GM11168 (cell line): ENCODE measurements around the gene PABPN1L.
"Not testable (repeated sequence)": the region's sequence is repeated elsewhere in the genome, so short reads cannot be mapped to it uniquely, and the experiment has no call there.

Experiments
- in situ Hi-C: fragments of 300-500 bp; cut with MboI; formaldehyde crosslinking; loops from one replicate; pipeline ENCODE4 v1.12.0; 2022; ENCODE audit warnings: low sequenced_read_pairs; ENCODE audit not compliant: unreplicated experiment

PABPN1L gene

DNA sequence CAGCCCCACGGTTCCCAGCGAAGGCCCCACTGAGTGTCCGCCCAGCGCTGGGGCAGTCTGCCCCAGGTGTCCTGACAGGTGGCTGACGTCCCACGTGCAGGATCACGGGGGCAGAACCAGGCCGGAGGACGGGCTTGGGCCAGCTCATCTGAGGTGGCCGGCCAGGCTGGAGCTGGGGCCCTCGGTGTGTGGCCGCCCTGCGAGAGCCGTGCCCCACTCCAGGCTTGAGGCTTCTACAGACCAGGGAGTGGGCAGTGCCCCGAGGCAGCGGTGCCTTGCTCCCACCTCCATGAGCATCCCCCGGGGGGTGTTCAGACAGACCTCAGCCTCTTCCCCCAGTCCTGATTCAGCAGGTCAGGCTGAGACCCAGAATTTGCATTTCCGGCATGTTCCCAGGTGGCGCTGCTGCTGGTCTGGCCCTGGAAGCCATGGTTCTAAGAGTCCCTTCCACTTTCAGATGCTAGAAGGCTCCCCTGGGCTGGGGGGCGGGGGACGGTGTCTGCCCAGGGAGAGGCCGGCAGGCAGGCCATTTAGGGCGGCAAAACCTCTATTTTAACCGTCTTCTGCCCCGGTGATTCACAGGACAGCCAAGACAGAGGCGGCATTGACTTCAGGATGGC is 35.4 kb upstream of the PABPN1L start:
- in situ Hi-C loops = no loop called here

DNA sequence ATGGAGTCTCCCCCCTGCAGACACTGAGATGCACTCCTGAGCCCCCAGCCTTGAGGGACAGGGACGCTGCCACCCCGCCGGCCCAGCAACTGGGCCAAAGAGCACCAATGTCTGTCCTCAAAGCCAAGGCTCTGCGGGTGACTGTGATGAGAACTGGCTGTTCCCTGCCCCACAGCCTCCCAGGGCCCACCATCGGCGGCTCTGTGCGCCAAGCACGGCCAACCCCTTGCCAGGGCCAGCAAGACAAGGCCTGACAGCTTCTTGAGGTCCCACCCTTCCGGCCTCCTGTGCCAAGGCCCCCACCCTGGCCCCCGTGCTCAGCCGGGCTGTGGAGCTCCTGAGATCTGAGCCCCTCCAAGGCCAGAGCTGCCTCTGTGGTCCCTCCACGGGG is 34.2 kb upstream of the PABPN1L start:
- in situ Hi-C loops = no loop called here

DNA sequence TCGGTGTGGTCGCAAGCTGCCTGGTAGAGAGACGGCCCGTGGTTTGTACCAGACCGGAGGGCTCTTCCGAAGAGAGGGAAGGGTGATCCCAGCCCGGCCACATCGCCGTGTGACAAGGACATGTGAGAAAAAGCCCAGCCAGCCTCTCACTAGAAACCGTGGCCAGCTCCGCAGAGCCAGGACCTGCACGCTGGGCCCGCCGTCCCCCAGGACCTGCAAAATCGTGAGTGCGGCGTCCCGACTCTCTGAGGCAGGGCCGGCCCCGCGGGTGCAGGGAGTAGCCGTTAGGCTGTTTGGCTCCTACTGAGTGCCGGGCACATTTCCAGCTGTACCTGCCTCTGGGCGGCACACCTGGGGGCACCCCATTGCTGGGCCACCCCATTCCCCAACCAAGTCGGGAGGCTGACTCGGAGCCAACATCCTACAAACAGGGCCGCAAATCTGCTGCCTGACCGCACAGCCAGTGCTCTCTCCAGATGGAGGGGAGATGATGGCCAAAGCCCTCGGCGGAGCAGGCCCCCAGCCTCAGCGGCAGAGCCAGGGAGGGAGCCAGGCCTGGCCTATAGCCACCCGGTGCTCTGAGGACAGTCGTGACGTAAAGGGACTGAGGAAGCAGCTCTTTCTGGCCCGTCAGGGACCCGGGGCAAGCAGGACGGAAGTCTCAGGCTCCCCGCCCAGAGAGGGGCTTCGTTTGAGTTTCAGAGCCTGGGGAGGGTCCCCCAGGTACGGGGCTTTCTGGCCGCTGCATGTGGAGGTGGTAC is 33.6 kb upstream of the PABPN1L start:
- in situ Hi-C loops = no loop called here

DNA sequence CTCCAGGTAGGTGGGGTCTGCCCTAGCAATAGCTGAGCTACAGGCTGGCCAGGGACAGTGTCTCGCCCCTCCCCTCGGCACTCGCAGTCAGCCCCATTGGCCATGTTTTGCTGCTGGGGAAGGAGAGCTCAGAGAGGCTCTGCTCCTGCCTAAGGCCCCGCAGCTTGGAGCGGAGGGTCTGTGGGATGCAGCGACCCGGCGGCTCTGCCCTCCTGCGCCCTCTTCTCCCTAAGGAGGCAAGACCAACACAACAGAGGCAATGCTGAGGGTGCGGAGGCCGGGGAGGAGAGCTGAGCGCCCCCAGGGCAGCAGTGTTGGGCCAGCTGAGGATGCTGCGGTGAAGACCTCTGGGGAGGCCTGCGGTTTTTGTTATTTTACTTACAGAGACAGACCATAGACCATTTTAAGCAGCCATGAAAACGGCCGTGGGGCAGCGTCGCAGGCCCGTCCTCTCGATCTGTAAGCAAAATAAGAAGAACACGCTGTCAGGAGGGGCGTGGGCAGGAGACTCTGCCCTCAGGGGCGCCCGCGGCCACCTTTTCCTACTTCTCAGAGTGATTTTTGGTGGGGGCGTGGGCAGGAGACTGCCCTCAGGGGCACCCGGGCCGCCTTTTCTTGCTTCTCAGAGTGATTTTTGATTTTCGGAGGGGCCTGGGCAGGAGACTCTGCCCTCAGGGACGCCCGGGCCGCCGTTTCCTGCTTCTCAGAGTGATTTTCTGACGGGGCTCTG is 31.4 kb upstream of the PABPN1L start:
- in situ Hi-C loops = no loop called here

DNA sequence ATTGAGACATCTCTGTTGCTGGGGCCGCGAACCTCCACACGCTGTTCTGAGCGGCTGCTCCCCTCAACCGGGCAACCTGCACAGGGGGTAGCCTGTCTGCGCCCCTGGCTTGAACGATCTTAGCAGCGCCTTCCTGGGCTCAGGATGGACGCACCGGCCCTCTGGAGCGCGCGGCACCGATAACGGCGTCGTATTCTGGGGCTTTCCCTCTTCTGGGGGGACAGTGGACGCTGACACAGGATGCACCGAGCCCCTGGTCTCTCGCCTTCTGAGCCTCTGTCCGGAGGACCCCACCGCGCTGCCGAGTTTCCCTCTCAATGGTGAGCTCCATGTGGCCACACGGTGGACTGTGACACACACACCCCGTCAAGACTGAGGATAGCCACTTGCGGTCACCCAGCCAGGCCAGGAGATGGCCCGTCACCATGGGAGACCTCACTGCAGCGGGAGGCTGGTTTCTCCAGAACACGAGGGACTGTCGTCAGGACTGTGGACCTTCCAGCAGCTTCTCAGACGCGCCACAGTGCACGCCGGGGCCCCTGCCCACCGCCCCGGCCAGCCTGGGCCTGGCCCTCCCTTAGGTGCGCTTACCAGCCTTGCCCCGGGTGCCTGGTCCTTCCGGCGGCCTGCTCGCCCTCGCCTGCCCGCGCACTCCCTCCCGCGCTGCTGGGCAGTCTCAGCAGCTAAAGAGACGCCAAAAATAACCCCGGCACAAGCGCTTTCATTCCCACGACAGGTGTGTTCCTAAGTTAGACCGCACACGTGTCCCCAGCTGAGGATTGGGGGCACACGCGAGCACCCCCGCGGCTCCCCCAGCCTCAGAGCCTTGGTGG is 30.0 kb upstream of the PABPN1L start:
- in situ Hi-C loops = no loop called here

DNA sequence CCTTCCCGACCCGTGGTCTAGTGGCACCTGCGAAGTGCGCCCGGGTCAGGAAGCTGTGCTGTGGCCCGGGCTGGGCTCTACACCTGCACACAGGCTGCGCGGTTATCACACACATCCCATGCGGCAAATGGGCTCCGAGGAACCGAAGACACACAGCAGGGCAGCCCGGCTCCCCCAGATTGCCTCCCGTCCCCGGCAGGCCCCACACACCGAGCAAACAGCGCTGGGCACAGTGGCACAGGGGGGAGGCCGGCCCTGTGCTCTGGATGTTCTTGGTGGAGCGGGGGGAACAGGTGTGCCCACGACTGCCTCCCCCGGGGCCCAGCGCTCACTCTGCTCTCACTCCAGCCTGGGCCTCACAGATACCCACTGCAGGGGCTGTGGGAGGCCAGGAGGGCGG is 28.9 kb upstream of the PABPN1L start:
- in situ Hi-C loops = no loop called here

DNA sequence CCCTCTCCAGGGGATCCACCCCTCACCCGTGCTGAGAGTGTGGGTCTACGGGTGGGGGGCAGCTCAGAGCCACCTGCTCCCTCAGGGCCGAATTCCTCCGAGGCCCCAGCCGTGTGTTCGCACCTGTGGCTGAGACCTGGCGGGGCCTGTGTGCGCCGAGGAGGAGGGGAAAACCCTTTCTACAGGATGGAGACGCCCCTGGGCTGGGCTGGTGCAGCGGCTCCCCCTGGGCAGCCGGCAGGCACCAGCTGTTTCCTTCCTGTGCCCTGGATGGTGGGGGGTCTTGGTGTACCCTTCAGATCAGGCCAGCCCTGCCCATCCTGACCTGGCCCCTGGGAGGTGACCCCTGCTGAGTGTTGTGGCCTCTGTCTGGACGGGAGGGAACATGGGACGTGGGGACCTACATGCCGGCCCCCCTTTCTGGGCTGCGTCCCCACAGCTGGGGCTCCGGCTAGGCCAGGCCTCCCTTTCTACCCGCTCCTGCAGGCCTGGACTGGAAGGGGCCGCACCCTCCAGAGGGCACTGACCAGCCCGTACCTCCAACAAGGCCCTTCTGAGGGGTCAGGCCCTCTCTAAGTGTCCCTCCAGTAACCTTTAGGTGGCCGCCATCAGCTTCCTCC is 28.3 kb upstream of the PABPN1L start:
- in situ Hi-C loops = no loop called here

DNA sequence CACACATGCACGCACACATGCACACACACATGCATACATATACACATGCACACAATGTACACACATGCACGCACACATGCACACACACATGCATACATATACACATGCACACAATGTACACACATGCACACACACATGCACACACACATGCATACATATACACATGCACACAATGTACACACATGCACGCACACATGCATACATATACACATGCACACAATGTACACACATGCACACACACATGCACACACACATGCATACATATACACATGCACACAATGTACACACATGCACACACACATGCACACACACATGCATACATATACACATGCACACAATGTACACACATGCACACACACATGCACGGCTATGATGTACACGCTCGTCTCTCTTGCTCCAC is 27.8 kb upstream of the PABPN1L start:
- in situ Hi-C loops = not testable (repeated sequence)

DNA sequence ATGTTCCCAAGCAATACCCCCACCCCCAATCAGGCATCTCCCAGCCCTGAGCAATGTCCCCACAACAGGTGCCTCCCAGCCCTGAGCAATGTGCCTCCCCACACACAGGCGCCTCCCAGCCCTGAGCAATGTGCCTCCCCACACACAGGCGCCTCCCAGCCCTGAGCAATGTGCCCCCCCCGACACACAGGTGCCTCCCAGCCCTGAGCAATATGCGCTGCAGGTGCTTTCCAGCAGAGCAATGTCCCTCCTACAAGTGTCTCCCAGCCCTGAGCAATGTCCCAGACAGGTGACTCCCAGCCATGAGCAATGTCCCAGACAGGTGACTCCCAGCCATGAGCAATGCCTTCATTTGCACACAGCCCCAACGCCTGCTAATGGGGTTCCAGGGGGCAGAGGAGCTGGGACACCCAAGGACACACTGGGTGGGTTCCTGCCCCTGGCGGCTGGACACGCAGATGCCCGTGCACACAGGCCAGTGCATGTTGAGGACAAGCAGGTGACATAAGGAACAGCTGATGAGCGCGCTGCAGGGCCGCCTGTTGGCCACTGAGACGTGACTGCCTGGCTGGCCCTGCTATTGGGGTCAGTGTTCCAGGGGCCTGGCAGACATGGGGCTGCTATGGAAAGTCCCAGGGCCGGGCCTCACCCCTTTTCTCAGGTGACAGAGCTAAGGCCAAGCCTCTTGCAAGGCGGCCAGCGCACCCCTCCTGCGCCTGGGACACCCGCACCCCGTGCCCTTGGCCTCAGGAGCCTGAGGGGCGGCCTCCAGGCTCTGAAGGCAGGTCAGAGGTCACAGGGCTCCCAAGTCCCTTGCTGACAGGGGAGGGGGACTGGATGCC is 26.9 kb upstream of the PABPN1L start:
- in situ Hi-C loops = no loop called here

DNA sequence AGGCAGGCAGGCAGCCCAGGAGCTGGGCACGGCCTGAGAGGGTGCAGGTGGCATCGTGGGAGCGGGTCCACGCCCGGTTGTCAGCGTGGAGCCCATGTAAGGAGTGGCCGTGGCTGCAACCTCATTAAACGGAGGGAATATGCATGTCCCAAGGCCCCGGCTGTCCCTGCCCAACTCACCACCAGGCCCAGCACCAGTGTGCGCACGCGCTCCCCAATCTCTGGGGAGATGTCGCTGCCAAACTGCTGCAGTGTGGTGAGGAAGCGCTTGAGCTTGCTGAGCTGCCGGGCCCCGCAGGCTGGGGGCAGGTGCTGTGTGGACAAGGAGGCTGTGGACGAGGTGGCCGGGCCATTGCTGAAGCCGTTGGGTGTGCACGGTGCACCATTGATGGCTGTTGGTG is 25.6 kb upstream of the PABPN1L start:
- in situ Hi-C loops = no loop called here

DNA sequence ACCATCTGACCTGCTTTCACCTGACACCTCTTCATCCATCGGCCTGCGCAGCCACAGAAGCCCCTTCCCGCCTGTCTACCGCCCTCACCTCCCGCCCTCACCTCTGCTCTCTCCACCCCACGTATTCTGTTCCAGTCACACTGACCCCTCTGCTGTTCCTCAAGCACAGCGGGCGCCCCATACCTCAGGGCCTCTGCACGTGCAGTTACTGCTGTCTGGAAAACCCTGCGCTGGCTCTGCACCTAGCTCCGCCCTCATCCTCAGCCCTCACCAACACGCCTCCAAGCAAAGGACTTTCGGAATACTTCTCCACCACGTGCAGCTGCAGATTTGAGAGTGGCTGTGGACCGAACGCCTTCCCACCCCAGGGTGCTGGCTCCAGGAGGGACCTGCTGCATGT is 24.6 kb upstream of the PABPN1L start:
- in situ Hi-C loops = no loop called here

DNA sequence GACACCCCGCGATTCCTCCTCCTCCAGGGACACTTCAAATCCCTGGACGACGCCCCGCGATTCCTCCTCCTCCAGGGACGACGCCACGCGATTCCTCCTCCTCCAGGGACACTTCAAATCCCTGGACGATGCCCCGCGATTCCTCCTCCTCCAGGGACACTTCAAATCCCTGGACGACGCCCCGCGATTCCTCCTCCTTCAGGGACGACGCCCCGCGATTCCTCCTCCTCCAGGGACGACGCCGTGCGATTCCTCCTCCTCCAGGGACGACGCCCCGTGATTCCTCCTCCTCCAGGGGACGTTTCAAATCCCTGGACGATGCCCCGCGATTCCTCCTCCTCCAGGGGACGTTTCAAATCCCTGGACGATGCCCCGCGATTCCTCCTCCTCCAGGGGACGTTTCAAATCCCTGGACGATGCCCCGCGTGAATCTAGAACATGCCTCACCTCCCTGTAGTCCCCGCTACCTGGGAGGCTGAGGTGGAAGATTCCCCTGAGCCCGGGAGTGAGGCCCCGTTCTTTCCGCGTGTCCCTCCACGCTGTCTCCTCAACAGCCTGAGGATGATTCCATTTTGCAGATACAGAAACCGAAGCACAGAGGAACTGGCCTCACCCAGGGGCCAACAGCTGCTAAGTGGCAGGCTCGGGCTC is 23.4 kb upstream of the PABPN1L start:
- in situ Hi-C loops = not testable (repeated sequence)

DNA sequence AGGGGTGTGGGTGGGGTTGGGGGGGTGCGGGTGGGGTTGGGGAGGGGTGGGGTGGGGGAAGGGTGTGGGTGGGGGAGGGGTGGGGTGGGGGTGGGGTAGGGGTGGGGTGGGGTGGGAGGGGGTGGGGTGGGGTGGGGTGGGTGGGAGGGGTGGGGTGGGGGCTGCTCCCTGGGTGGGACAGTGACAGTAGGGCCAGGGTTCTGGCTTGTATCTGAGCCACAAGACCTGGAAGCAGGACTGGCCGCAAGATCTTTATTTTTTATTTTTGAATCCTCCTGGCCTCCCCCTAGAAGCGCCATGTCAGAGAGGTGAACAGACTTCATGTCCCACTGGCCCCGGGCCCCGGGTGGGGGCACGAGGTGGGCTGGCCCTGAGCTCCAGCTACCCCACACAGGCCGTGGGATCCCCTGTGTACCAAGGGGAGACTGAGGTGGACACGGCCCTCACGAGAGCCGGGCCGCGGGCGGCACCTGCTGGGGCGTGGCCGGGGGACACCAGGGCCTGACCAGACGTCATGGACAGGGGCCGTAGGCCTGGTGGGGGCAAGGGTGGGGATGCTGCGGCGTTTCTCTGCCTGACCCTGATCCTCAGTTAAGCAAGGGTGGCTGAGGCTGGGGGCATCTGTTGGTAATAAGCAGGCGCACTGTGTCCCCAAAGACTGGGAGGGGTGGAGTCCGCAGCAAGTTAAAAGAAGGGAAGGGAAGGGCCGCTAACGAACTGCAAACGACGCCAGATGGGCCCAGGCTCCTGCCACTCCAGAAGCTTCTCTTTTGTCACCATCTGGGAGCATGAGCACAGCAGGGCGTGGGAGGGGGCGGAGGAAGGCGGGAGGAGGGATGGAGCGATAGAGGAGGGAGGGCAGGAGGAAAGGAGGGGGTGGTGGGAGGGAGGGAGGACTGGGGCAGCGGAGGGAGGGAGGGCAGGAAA is 22.3 kb upstream of the PABPN1L start:
- in situ Hi-C loops = no loop called here

DNA sequence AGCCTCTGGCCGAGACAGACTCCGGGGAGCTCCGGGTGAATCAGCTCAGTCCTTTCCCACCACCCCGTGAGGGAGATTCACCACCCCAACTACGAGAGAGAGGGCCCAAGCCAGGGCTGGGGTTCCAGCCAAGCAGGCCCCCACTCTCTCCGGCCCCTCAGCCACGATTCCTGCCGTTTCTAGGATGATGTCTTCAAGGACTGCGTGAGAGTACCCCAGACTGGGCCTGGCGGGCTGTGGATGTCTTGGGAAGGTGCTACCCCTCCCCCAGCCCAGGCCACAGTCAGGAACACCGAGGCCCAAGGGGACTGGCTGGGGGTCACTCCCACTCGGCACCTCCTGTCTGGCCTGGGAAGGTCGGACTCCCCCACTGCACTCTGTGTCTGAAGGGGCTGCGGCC is 21.6 kb upstream of the PABPN1L start:
- in situ Hi-C loops = no loop called here

DNA sequence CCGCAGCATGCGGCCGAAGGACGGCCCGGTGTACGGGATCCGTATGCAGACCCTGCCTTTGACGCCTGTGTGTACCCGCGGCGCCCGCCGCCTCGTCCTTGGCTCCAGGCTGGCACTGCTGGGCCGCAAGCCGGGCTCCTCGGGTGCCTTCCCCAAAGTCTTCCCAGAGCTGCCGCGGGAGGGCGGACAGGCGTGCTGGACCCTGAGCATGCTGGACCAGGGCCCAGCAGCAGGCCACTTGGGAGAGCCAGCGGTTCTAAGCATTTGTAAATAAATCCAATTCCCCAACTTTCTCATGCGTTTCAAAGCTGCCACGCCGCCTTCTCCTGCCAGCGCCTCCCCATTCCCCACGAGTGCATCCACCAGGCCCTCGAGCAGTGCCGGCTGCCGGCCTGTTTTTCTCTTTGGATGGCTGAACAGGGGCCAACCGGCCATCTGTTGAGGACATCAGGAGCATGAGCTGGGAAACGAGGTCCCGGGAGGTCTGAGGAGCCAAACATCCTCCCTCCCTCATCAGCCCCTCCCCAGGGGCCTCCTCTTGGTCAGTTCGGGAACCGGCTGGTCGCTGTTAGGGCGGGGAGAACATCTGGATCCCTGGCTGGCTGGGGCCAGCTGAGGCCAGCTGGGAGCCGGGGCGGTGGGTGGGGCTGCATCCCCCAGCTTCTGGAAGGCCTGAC is 20.5 kb upstream of the PABPN1L start:
- in situ Hi-C loops = no loop called here

DNA sequence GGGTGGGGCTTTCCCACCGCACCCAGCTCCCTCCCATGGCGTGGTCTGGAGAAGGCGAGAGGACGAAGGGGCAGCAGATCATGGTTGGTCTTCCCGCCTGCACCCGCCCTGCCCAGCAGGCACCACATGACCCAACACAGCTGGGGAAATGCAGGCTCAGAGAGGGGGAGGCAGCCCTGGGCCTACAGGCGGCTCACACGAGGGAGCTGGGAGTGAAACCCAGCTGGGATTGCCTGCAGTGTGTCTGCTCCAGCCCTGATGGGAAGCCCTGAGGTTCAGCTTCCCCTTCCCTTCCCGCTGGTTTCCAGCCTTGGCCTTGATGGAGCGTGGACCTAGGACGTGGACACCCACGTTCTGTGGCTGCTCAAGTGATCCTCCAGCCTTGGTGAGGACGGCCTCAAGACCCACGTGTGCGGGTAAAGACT is 20.0 kb upstream of the PABPN1L start:
- in situ Hi-C loops = no loop called here

DNA sequence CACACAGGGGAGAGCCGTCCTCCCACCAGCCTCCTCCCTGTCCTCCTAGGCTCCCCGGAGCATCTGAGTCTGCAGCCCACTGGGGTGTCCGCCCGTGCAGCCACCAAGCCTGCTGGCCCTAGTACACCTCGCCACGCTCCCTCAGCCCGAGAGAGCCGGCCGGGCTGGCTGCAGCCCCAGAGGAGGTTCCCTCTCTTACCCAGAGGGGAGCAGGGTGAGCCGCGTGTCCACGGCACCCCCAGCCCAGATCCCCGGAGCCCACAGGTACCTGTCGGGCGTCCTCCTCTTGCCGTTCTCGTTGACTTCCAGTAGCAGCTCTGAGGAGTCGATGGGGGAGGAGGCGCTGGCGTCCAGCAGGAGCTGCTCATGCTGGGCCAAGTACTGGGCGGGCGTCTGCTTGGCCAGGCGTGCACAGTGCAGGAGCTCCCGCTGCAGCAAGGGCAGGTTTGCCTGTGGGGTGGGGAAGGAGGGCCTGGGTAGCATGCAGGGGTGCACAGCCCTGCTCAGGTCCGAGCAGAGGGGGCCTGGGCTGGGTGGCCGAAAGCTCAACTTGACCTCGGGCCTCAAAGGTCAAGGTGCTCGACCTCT is 19.3 kb upstream of the PABPN1L start:
- in situ Hi-C loops = no loop called here
